HepG2 (cell line): ENCODE results near the gene TTPAL. TPM values are rescaled to one million over a fixed set of nuclear protein-coding genes. Genes with fewer than 3 reads are reported as not detected.

ENCODE experiments used
- ATAC-seq: fragments of 200-7000 bp; cut with Tn5 transposase; 3 replicates; pipeline ENCODE4 v1.9.1; 2020; ENCODE audit warnings: mild to moderate bottlenecking, moderate library complexity
- BruUV-seq: library from RNA; stranded (reverse); fragments of 400-500 nt; replicated peaks from 2 replicates; lab custom pipeline; 2021; lab: Mats Ljungman, UMichigan
- CTCF ChIA-PET: fragments of 300-600 bp; formaldehyde crosslinking; extraction: SDS; loops from one replicate; lab custom pipeline; 2021; ENCODE audit warnings: low total read pairs, inconsistent platforms, low intra/inter-chr PET ratio; lab: Yijun Ruan, JAX
- POLR2A ChIA-PET: fragments of 350-600 bp; sonication (Branson Sonifier 250); formaldehyde crosslinking; loops from one replicate; lab custom pipeline; 2020; ENCODE audit warnings: antibody characterized with exemption, inconsistent platforms; lab: Yijun Ruan, JAX
- DNase-seq: peaks from one replicate; pipeline ENCODE4 v3.0.0-alpha.2; 2015; ENCODE audit warnings: low spot score
- FAIRE-seq: peaks from 3 replicates; lab custom pipeline; 2011; peaks lifted over from hg19 to GRCh38; lab: Jason Lieb, UNC
- H2AFZ ChIP-seq: one replicate; pipeline ENCODE4 v1.6.1; 2011; ENCODE audit warnings: low read length, inconsistent platforms
- H3K27ac ChIP-seq: fragments of 300-600 bp; 3 replicates; pipeline ENCODE4 v1.8.0; 2011; ENCODE audit warnings: mixed run types, mild to moderate bottlenecking, mixed read lengths, low read length, inconsistent platforms; ENCODE audit not compliant: insufficient read depth; ENCODE audit errors: extremely low read length
- H3K27me3 ChIP-seq, 2 experiments: fragments of 200-600 bp in 1 of 2; 2 replicates in 1 of 2; 3 replicates in 1 of 2; pipeline versions ENCODE4 v1.6.0 to v1.8.0; 2011; ENCODE audit warnings: low read length in 2 of 2, mild to moderate bottlenecking in 2 of 2, moderate library complexity in 2 of 2, inconsistent platforms in 1 of 2; ENCODE audit not compliant: insufficient read depth in 2 of 2, control insufficient read depth in 1 of 2
- H3K36me3 ChIP-seq, 2 experiments: fragments of 200-600 bp in 1 of 2; replicated peaks in 1 of 2; 2 replicates in 1 of 2; 3 replicates in 1 of 2; pipeline versions ENCODE4 v1.5.1 to v1.8.0; 2011; ENCODE audit warnings: low read length in 2 of 2, inconsistent platforms in 1 of 2; ENCODE audit not compliant: insufficient read depth in 2 of 2, control insufficient read depth in 1 of 2
- H3K4me1 ChIP-seq: 2 replicates; pipeline ENCODE4 v1.5.1; 2012; ENCODE audit warnings: low read length, inconsistent platforms; ENCODE audit not compliant: insufficient read depth
- H3K4me2 ChIP-seq: 2 replicates; pipeline ENCODE4 v1.6.0; 2011; ENCODE audit warnings: low read depth, low read length, inconsistent platforms
- H3K4me3 ChIP-seq, 3 experiments: fragments of 200-600 bp in 1 of 3; sonication (generic), shearing (Covaris generic) in 1 of 3; replicated peaks in 1 of 3; 2 replicates each; pipeline ENCODE4 v1.5.1; 2011 to 2016; ENCODE audit warnings: low read length in 3 of 3, inconsistent platforms in 2 of 3, low read depth in 2 of 3, mild to moderate bottlenecking in 2 of 3, control low read depth in 1 of 3, mixed read lengths in 1 of 3; ENCODE audit not compliant: insufficient read depth in 1 of 3
- H3K79me2 ChIP-seq: one replicate; pipeline ENCODE4 v1.6.1; 2011; ENCODE audit warnings: low read length, inconsistent platforms; ENCODE audit not compliant: insufficient read depth
- H3K9ac ChIP-seq: 2 replicates; pipeline ENCODE4 v1.6.0; 2011; ENCODE audit warnings: mild to moderate bottlenecking, low read depth, low read length, inconsistent platforms; ENCODE audit not compliant: insufficient read depth
- H3K9me3 ChIP-seq: 2 replicates; pipeline ENCODE4 v1.5.1; 2012; ENCODE audit warnings: mild to moderate bottlenecking, low read length
- H4K20me1 ChIP-seq: 2 replicates; pipeline ENCODE4 v1.6.0; 2011; ENCODE audit warnings: inconsistent platforms, mild to moderate bottlenecking, low read length, moderate library complexity; ENCODE audit not compliant: insufficient read depth
- TRIM24 ChIP-seq: sonication (generic); formaldehyde crosslinking; IDR thresholded peaks from 2 replicates; pipeline ENCODE4 v1.8.0; 2022; ENCODE audit warnings: mild to moderate bottlenecking, missing genetic modification reagents
- ZBTB8A ChIP-seq: sonication (generic); formaldehyde crosslinking; IDR thresholded peaks from 2 replicates; pipeline ENCODE4 v1.4.0; 2020; ENCODE audit warnings: mild to moderate bottlenecking, low read depth, missing genetic modification reagents, borderline replicate concordance
- ZNF274 ChIP-seq: sonication (generic); formaldehyde crosslinking; IDR thresholded peaks from 2 replicates; pipeline ENCODE4 v1.5.1; 2020; ENCODE audit warnings: mild to moderate bottlenecking, missing genetic modification reagents
- WGBS: methylation state at CpG from one replicate; pipeline ENCODE4 v1.1.6; 2017; ENCODE audit warnings: low lambda C conversion rate; 5-methylcytosine and 5-hydroxymethylcytosine counted together
- in situ Hi-C: cut with HindIII; loops from 2 replicates; pipeline ENCODE4 v1.10.0; 2017; ENCODE audit warnings: low pct_unique_long_range_greater_than_20kb; ENCODE audit not compliant: extremely low pct_ligation_motif_present
- intact Hi-C: fragments of 100-400 bp; cut with micrococcal nuclease; formaldehyde crosslinking; loops from one replicate; pipeline ENCODE4 v1.10.0; 2022; ENCODE audit not compliant: unreplicated experiment
- polyA plus RNA-seq, 8 experiments: library from polyadenylated mRNA; depleted of rRNA in 3 of 8; stranded (reverse) in 7 of 8; unstranded in 1 of 8; fragments of >200 nt; fragmentation: Illumina TruSeq in 4 of 8; extraction: Trizol in 4 of 8; gene quantifications; 2 replicates each; pipeline versions ENCODE4 v1.2.1 to v1.2.3, GENCODE V29; 2011 to 2016; ENCODE audit warnings: low read depth in 4 of 8, missing spikeins in 1 of 8, mixed read lengths in 1 of 8; ENCODE audit not compliant: insufficient read depth in 1 of 8
- total RNA-seq, 5 experiments: library from RNA; depleted of rRNA; stranded (reverse); fragments of >200 nt; fragmentation: Illumina TruSeq; extraction: Trizol; gene quantifications; 2 replicates each; pipeline ENCODE4 v1.2.3, GENCODE V29; 2016; ENCODE audit warnings: low read depth in 1 of 5
- TF ChIP-seq, protein P1 (sequence below): sonication (generic); formaldehyde crosslinking; IDR thresholded peaks from 2 replicates; pipeline ENCODE4 v1.4.0; 2020; ENCODE audit warnings: missing genetic modification reagents, mild to moderate bottlenecking, borderline replicate concordance
- TF ChIP-seq, protein P2 (sequence below): sonication (generic); formaldehyde crosslinking; IDR thresholded peaks from 2 replicates; pipeline ENCODE4 v1.5.1; 2020; ENCODE audit warnings: mild to moderate bottlenecking, missing genetic modification reagents, moderate library complexity
- TF ChIP-seq, protein P3 (sequence below): sonication (generic); formaldehyde crosslinking; IDR thresholded peaks from 2 replicates; pipeline ENCODE4 v1.4.0; 2020; ENCODE audit warnings: missing genetic modification reagents

TTPAL gene
- total and polyA plus RNA-seq, 2 of the 13 experiments (the other 11 are each of a cell fraction or from before 2014, with no cell fraction given) = 4.3 to 18.8 TPM

GRCh38 chr20:44436393-44436792, 39.3 kb upstream of the TTPAL start (continued):
- TF ChIP-seq ZBTB8A (CRISPR knock-in tag) = no peak
- TF ChIP-seq, protein P1, sequence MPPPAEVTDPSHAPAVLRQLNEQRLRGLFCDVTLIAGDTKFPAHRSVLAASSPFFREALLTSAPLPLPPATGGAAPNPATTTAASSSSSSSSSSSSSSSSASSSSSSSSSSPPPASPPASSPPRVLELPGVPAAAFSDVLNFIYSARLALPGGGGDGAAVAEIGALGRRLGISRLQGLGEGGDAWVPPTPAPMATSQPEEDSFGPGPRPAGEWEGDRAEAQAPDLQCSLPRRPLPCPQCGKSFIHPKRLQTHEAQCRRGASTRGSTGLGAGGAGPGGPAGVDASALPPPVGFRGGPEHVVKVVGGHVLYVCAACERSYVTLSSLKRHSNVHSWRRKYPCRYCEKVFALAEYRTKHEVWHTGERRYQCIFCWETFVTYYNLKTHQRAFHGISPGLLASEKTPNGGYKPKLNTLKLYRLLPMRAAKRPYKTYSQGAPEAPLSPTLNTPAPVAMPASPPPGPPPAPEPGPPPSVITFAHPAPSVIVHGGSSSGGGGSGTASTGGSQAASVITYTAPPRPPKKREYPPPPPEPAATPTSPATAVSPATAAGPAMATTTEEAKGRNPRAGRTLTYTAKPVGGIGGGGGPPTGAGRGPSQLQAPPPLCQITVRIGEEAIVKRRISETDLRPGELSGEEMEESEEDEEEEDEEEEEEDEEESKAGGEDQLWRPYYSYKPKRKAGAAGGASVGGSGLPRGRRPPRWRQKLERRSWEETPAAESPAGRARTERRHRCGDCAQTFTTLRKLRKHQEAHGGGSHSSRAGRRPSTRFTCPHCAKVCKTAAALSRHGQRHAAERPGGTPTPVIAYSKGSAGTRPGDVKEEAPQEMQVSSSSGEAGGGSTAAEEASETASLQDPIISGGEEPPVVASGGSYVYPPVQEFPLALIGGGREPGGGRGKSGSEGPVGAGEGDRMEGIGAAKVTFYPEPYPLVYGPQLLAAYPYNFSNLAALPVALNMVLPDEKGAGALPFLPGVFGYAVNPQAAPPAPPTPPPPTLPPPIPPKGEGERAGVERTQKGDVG (CRISPR knock-in tag) = peak; percentile 23; the same call in 1 of the 2 replicates
- TF ChIP-seq, protein P2, sequence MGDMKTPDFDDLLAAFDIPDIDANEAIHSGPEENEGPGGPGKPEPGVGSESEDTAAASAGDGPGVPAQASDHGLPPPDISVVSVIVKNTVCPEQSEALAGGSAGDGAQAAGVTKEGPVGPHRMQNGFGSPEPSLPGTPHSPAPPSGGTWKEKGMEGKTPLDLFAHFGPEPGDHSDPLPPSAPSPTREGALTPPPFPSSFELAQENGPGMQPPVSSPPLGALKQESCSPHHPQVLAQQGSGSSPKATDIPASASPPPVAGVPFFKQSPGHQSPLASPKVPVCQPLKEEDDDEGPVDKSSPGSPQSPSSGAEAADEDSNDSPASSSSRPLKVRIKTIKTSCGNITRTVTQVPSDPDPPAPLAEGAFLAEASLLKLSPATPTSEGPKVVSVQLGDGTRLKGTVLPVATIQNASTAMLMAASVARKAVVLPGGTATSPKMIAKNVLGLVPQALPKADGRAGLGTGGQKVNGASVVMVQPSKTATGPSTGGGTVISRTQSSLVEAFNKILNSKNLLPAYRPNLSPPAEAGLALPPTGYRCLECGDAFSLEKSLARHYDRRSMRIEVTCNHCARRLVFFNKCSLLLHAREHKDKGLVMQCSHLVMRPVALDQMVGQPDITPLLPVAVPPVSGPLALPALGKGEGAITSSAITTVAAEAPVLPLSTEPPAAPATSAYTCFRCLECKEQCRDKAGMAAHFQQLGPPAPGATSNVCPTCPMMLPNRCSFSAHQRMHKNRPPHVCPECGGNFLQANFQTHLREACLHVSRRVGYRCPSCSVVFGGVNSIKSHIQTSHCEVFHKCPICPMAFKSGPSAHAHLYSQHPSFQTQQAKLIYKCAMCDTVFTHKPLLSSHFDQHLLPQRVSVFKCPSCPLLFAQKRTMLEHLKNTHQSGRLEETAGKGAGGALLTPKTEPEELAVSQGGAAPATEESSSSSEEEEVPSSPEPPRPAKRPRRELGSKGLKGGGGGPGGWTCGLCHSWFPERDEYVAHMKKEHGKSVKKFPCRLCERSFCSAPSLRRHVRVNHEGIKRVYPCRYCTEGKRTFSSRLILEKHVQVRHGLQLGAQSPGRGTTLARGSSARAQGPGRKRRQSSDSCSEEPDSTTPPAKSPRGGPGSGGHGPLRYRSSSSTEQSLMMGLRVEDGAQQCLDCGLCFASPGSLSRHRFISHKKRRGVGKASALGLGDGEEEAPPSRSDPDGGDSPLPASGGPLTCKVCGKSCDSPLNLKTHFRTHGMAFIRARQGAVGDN = peak; percentile 51; the same call in 1 of the 2 replicates

- H3K4me2 ChIP-seq = 0 out of 2 replicates have a peak overlapping the region, but pooled peaks have one; percentile 3
- H3K4me1 ChIP-seq = peaks cover 82% of the 10 kb centered on the region
- 0 out of 2 replicates have a peak, but pooled peaks have one; percentile 21 for TF ChIP-seq ZNF274
- TF ChIP-seq, protein P3, sequence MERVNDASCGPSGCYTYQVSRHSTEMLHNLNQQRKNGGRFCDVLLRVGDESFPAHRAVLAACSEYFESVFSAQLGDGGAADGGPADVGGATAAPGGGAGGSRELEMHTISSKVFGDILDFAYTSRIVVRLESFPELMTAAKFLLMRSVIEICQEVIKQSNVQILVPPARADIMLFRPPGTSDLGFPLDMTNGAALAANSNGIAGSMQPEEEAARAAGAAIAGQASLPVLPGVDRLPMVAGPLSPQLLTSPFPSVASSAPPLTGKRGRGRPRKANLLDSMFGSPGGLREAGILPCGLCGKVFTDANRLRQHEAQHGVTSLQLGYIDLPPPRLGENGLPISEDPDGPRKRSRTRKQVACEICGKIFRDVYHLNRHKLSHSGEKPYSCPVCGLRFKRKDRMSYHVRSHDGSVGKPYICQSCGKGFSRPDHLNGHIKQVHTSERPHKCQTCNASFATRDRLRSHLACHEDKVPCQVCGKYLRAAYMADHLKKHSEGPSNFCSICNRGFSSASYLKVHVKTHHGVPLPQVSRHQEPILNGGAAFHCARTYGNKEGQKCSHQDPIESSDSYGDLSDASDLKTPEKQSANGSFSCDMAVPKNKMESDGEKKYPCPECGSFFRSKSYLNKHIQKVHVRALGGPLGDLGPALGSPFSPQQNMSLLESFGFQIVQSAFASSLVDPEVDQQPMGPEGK (CRISPR knock-in tag) = no peak
- TF ChIP-seq TRIM24 (CRISPR knock-in tag) = no peak
- WGBS = 96% methylated on average over 5 of the region's 5 CpGs
- no peaks in the 10 kb centered on the region for H4K20me1 ChIP-seq
- H3K9me3 ChIP-seq = no peaks in the 10 kb centered on the region
- BruUV-seq = no TSS peak
- no peaks in the 10 kb centered on the region for H3K36me3 ChIP-seq
- CTCF ChIA-PET = no interaction called here
- ATAC-seq (no peak), FAIRE-seq (no peak), DNase-seq (no peak)
- no peak overlapping the region for H3K9ac ChIP-seq
- no peak overlapping the region for H3K27ac ChIP-seq
- no peaks in the 10 kb centered on the region for H3K79me2 ChIP-seq
- no peaks in the 10 kb centered on the region for H3K27me3 ChIP-seq
- no peak overlapping the region for H2AFZ ChIP-seq
- intact Hi-C loops (no loop called here), in situ Hi-C loops (no loop called here)
- H3K4me3 ChIP-seq = no peak overlapping the region
- POLR2A ChIA-PET = interaction anchor here (1.0 to 4.9 kb wide), 4 partner anchors 20 to 135 kb away, joined by 3 to 107 read pairs (median 5); no protein-coding TSS in a partner anchor
Measured at GRCh38 chr20:44437497-44437896, 38.2 kb upstream of the TTPAL start.
